T-helper 1 cell (primary cell): ENCODE measurements around the gene SLC9A3.

Source experiments
- DNase-seq, 5 donors: peaks; one replicate each; pipeline ENCODE4 v3.0.0-alpha.2; 2012 to 2020

Gene SLC9A3

DNA sequence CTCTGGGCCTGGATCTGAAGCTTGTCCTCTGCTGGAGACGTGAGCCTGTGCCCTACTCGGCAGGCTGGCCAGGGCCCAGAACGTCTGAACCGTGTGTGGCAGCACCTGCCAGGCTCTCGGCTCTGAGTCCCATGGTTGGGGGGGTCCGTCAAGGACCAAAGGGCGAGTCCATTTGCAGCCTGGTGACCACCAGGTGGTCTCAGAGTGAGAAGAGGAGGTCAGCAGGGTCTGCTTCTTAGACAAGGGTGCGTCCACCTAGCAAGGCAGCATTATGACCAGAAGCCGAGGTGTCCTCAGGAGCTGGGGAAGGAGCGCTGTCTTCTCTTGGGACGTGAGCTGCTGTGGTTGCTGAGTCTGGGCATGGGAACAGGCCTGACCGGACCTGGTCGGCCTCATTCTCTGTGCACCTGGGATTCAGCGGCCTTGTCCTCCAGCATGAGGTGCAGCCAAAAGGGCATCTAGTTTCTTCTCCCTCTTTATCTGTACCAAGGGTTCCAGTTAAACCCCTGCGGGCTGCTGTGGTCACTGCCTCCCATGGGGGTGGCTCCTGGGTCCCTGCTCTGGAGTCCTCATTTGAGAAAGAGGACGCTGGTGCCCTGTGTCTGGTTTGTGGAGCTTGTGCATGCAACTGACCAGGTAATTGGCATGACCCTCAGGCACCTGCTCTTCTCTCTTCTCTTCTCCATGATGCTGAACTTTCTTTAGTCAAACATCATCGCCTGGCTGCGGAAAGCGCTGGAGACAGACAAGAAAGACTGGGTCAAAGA, 66.9 kb downstream of the SLC9A3 start:
- DNase-seq = no peak

DNA sequence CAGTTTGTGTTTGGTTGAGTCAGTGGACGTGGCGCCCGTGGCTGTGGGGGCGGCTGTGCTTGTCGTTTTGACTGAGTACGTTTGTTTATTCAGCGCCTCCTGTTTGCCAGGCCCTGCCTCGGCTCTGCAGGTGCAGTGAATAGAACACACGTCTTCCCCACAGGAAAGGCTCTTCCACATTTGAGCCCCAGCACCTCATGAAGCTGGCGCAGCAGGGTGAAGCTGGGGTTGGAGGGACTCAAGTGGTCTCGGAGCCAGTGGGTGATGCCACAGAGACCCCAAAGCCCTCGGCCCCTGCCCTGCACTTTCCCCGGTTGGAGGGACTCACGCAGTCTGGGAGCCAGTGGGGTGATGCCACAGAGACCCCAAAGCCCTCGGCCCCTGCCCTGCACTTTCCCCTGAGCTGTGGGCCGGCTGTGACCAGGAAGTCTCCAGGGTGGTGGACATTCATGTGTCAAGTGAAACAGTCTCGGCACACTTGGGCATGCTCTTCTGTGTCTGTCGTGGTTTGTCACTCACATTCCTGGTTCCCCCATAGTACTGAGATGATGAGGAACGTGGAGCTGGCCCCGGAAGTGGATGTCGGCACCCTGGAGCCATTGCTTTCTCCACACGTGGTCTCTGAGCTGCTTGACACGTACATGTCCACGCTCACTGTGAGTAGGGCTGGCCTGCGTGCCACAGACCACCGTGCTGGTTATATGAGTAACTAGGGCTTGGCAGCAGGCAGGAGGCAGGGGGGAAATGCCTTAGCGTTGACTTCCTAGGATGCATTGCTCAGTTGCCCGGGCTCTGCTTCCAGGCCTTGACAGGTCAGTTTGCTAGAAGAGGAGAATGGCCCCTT, 67.7 kb downstream of the SLC9A3 start:
- DNase-seq = no peak

DNA sequence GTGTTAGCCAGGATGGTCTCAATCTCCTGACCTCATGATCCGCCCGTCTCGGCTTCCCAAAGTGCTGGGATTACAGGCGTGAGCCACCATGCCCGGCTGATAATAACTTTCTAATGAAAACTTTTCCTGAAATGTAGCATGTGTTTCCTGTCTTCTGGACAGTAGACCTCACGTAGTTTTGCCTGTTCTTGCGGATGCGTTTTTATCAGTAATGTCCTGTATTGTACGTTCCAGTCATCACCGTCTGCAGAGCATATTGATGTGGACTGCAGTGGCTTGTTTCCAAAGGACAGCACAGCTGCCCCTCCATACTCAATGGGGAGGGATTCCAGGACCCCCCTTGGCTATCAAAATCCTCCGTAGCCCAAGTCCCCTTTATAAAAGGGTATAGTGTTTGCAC, 68.4 kb downstream of the SLC9A3 start:
- no peak for DNase-seq

- no peak for DNase-seq
These were observed 69.3 kb downstream of the SLC9A3 start for GRCh38 chr5:454936-455335.

- DNase-seq = no peak
These were observed 70.3 kb downstream of the SLC9A3 start for GRCh38 chr5:453725-454481.

GRCh38 chr5:452978-453710, 71.1 kb downstream of the SLC9A3 start:
- DNase-seq = no peak

DNA sequence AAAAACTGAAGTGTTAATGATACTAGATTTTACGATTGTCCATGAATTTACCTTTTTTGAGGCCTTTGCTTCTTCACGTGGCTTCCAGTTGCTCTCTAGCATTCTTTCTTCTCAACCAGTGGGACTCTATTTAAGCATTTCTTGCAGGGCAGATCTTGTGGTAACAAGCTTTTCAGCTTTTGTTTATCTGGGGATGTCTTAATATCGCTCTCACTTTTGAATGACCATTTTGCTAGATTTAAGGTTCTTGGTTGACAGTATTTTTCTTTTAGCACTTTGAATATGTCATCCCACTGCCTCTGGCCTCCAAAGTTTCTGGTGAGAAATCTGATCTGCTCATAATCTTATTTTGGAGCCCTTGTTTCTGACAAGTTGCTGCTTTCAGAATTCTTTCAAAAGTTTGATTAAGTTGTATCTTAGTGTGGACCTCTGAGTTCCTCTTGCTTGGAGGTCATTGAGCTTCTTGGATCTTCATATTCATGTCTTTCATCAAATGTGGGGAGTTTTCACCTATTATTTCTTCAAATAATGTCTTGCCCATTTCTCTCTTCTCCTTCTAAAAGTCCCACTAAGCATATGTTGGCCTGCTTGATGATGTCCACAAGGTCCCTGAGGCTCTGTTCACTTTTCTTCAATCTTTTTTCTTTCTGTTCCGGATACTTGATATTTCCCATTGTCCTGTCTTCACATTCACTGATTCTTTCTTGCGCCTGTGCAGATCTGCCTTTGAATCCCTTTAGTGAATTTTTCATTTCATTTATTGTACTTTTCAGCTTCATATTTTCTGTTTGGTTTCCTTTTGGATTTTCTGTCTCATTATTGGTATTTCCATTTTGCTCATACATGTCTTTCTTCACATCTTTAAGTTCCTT, 72.4 kb downstream of the SLC9A3 start:
- DNase-seq = no peak

DNA sequence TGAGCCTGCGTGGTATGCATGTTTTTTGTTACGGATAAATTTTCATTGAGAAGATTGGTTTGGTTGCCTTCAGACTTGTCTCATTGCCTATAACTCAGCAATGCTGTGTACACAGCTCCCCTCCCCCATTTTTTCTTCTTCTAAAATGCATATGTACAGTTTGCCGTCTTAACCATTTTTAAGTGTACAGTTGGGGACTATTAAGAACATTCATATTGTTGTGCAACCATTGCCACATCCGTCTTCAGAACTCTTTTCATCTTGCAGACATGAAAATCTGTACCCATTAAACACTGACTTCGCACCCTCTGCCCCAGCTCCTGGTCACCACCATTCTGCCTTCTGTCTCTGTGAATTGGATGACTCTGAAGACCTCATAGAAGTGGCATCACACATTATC, 75.1 kb downstream of the SLC9A3 start:
- DNase-seq = no peak

- no peak for DNase-seq
These were observed 75.5 kb downstream of the SLC9A3 start for GRCh38 chr5:448766-449090.

DNA sequence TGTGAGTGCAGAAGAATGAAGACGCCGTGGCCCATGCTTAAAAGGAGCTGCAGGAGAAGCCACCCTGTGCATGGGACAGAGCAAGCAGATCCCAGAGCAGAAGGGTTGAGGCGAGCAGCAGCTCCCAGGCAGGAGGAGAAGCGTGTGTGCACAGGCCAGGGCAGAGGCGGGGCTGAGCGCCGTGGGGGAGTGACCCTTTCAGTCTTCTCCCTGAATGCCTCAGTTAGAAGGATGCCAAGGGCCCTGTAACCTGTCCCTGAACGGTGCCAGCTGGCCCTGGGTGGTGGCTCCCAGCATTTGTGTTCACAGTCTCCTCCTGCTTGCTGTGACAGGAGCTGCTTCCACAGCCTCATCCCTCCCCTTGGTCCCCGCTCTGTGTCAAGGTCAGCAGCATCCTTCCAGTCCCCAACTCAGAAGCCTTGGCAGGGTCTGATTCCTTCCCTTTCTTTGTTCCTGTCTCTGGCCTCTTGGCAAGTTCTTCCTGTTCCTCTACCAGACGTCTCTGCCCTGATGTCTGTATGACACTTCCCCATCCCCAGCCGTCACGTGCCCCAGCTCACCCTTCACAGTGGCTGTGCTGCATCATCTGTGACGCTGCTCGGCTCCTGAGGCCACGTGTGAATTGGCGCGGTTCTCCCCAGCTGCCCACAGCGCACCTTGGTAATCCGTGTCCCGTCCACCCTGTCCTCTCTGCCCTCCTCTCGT, 76.0 kb downstream of the SLC9A3 start:
- DNase-seq = no peak

- DNase-seq = no peak
These were observed 76.7 kb downstream of the SLC9A3 start for GRCh38 chr5:447501-447900.

GRCh38 chr5:446883-447263, 77.4 kb downstream of the SLC9A3 start:
- DNase-seq = peak in 1 of 5 donors; percentile 50

DNA sequence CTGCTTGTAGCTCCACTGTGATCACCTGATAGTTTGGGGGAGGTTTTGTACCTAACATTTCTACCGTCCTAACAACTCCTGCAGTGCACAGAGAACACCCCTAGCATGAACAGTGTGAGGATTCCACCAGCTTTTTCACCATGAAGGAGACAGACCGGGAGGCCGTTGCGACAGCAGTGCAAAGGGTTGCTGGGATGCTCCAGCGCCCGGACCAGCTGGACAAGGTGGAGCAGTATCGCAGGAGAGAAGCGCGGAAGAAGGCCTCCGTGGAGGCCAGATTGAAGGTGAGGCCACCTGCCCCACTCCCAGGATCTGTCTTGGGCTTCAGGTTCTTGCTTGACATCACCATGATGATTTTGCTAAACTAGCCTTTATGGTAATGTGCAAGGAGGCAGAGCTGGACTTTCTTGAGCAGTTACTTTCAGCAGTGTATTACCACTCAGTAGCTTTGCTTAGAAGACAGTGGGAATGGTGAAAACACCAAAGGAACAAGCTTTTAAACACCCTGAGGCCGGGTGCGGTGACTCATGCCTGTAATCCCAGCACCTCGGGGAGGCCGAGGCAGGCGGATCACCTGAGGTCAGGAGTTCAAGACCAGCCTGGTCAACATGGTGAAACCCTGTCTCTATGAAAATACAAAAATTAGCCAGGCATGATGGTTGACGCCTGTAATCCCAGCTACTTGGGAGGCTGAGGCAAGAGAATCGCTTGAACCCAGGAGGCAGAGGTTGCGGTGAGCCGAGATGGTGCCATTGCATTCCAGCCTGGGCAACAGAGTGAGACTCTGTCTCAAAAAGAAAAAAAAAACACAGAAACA, 78.0 kb downstream of the SLC9A3 start:
- DNase-seq = no peak

- no peak for DNase-seq
These were observed 78.7 kb downstream of the SLC9A3 start for GRCh38 chr5:445591-445990.

DNA sequence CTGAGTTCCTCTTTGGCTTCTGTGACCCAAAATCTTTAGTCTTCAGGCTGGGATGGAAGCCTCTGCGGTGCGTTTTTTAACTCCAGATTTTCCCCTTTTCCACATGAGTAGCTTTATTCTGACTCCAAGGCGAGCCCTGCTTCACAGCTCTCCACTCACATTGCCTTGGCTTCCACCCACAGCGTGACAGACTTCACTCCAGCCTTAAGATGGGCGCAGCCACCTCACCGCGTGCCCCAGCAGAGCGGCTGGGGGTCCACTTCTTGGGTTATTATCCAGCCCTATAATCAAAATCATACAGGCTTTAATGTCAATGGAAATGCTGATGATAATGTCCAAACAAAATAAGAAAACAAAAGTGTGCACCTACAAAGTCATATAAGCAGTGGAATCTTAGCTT, 80.0 kb downstream of the SLC9A3 start:
- no peak for DNase-seq

DNA sequence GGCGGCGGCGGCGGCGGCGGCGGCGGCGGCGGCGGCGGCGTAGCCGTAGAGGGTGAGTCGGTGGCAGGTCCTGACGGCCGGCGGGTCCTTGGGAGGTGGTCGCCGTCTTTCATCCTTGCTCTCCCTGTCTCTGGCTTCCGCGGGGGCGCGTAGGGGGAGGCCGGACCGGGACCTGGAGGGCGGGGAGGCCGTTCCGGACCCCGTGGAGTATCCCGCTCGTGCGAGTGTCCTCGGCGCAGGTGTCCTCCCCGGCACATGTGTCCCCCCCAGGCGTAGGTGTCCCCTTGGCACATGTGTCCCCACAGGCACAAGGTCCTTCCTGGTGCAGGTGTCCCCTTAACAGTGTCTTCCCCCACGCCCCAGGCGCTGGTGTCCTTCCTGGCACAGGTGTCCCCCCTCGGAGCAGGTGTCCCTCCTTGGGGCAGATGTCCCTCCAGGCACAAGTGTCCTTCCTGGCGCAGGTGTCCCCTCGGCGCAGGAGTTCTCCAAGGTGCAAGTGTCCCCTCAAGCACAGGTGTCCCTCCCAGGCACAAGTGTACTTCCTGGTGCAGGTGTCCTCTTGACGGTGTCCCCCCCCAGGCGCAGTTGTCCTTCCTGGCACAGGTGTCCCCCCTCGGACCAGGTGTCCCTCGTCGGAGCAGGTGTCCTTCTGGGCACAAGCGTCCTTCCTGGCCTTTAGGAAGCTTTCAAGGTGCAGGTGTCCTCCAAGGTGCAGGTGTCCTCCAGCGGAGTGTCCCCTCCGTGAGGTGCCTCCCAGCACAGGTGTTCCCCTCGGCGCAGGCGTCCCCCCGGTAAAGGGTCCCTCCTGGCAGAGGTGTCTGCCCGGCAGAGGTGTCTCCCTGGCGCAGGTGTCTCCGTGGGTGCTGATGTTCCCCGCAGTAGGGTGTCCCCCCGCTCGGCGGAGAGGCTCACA, 80.8 kb downstream of the SLC9A3 start:
- peak in 1 of 5 donors; percentile 53 for DNase-seq

- peak; percentile 47 to 84 (median 56) for DNase-seq
These were observed 81.7 kb downstream of the SLC9A3 start, which contains the start of gene EXOC3 for GRCh38 chr5:442335-443238. Gene EXOC3 (plus strand): TSS chr5:443176. CDS start chr5:446206, 3,030 bp downstream.

- peak in 1 of 5 donors; percentile 6 for DNase-seq
These were observed 82.3 kb downstream of the SLC9A3 start for GRCh38 chr5:441996-442334.
